HFF-Myc (cell line): Measurements from ENCODE around the gene SLC35F6.

Experiments
- DNase-seq: peaks from one replicate; pipeline ENCODE4 v3.0.0-alpha.2; 2011; ENCODE audit warnings: low read depth; ENCODE audit errors: extremely low read depth
- H3K4me3 ChIP-seq: replicated peaks from 2 replicates; pipeline ENCODE4 v1.5.1; 2011; ENCODE audit warnings: low read depth, mild to moderate bottlenecking, control low read depth, low read length
- CTCF ChIP-seq: IDR thresholded peaks from 2 replicates; pipeline ENCODE4 v1.5.1; 2012; ENCODE audit warnings: mild to moderate bottlenecking, low read depth, low read length, control low read depth; ENCODE audit errors: missing control alignments

Gene SLC35F6

GRCh38 chr2:26724784-26725520, 39.1 kb upstream of the SLC35F6 start:
- no peak for DNase-seq
- no peak for TF ChIP-seq CTCF
- no peak overlapping the region for H3K4me3 ChIP-seq

GRCh38 chr2:26725521-26725820, 38.6 kb upstream of the SLC35F6 start:
- DNase-seq: no peak
- TF ChIP-seq CTCF: no peak
- H3K4me3 ChIP-seq: no peak overlapping the region

- TF ChIP-seq CTCF: no peak
Observed at GRCh38 chr2:26726228-26726627, 37.9 kb upstream of the SLC35F6 start.

GRCh38 chr2:26727641-26728561, 36.2 kb upstream of the SLC35F6 start:
- DNase-seq: no peak
- TF ChIP-seq CTCF: no peak
- H3K4me3 ChIP-seq: no peak overlapping the region

More at GRCh38 chr2:26726228-26726627, 37.9 kb upstream of the SLC35F6 start:
- H3K4me3 ChIP-seq: no peak overlapping the region
- DNase-seq: no peak

GRCh38 chr2:26729311-26729710, 34.8 kb upstream of the SLC35F6 start:
- TF ChIP-seq CTCF: no peak
- DNase-seq: no peak
- no peak overlapping the region for H3K4me3 ChIP-seq

GRCh38 chr2:26730549-26731344, 33.3 kb upstream of the SLC35F6 start:
- DNase-seq: no peak
- H3K4me3 ChIP-seq: no peak overlapping the region
- no peak for TF ChIP-seq CTCF
